T-helper 9 cell (primary cell): ENCODE data around the gene RELN.

Source experiments
- DNase-seq: peaks from one replicate; pipeline ENCODE4 v3.0.0-alpha.2; 2020

The RELN gene

GRCh38 chr7:103711413-103711812, 278.0 kb downstream of the RELN start:
- no peak for DNase-seq

- no peak for DNase-seq
Observed at GRCh38 chr7:103710247-103710646, 279.2 kb downstream of the RELN start.

- DNase-seq, result no peak
Observed at GRCh38 chr7:103706805-103707204, 282.7 kb downstream of the RELN start.

- DNase-seq, result no peak
Observed at GRCh38 chr7:103705542-103705941, 283.9 kb downstream of the RELN start.

- no peak for DNase-seq
Observed at GRCh38 chr7:103704701-103705100, 284.8 kb downstream of the RELN start.

GRCh38 chr7:103702982-103703381, 286.5 kb downstream of the RELN start:
- no peak for DNase-seq

GRCh38 chr7:103702454-103702853, 287.0 kb downstream of the RELN start:
- DNase-seq, result no peak

- DNase-seq, result no peak
Observed at GRCh38 chr7:103699032-103699431, 290.4 kb downstream of the RELN start.

GRCh38 chr7:103698064-103698463, 291.4 kb downstream of the RELN start:
- DNase-seq, result no peak

- no peak for DNase-seq
Observed at GRCh38 chr7:103695521-103695920, 293.9 kb downstream of the RELN start.

- DNase-seq, result no peak
Observed at GRCh38 chr7:103694304-103694703, 295.2 kb downstream of the RELN start.

- DNase-seq, result no peak
Observed at GRCh38 chr7:103691291-103691690, 298.2 kb downstream of the RELN start.

GRCh38 chr7:103690242-103690974, 299.1 kb downstream of the RELN start:
- DNase-seq, result no peak

GRCh38 chr7:103689255-103689654, 300.2 kb downstream of the RELN start:
- DNase-seq, result no peak

GRCh38 chr7:103687951-103688350, 301.5 kb downstream of the RELN start:
- DNase-seq, result no peak

GRCh38 chr7:103687272-103687671, 302.2 kb downstream of the RELN start:
- DNase-seq, result no peak

GRCh38 chr7:103686763-103687162, 302.7 kb downstream of the RELN start:
- DNase-seq, result no peak

GRCh38 chr7:103686064-103686463, 303.4 kb downstream of the RELN start:
- no peak for DNase-seq

- DNase-seq, result no peak
Observed at GRCh38 chr7:103685646-103686045, 303.8 kb downstream of the RELN start.

GRCh38 chr7:103683348-103683747, 306.1 kb downstream of the RELN start:
- DNase-seq, result no peak

GRCh38 chr7:103680161-103681144, 309.0 kb downstream of the RELN start:
- no peak for DNase-seq

- DNase-seq, result no peak
Observed at GRCh38 chr7:103679151-103680132, 310.0 kb downstream of the RELN start.
